HepG2 (cell line): ENCODE measurements around the gene ZNF33B. TPM values are rescaled to one million over a fixed set of nuclear protein-coding genes. Genes with fewer than 3 reads are reported as not detected.
A peak's percentile ranks its signal among the peaks of the same experiment; 100 is the strongest.

Source experiments
- ATAC-seq: fragments of 200-7000 bp; cut with Tn5 transposase; 3 replicates; pipeline ENCODE4 v1.9.1; 2020; ENCODE audit warnings: mild to moderate bottlenecking, moderate library complexity
- BruUV-seq: library from RNA; stranded (reverse); fragments of 400-500 nt; replicated peaks from 2 replicates; lab custom pipeline; 2021; lab: Mats Ljungman, UMichigan
- CTCF ChIA-PET: fragments of 300-600 bp; formaldehyde crosslinking; extraction: SDS; loops from one replicate; lab custom pipeline; 2021; ENCODE audit warnings: low total read pairs, inconsistent platforms, low intra/inter-chr PET ratio; lab: Yijun Ruan, JAX
- POLR2A ChIA-PET: fragments of 350-600 bp; sonication (Branson Sonifier 250); formaldehyde crosslinking; loops from one replicate; lab custom pipeline; 2020; ENCODE audit warnings: antibody characterized with exemption, inconsistent platforms; lab: Yijun Ruan, JAX
- DNase-seq: peaks from one replicate; pipeline ENCODE4 v3.0.0-alpha.2; 2015; ENCODE audit warnings: low spot score
- FAIRE-seq: peaks from 3 replicates; lab custom pipeline; 2011; peaks lifted over from hg19 to GRCh38; lab: Jason Lieb, UNC
- H2AFZ ChIP-seq: one replicate; pipeline ENCODE4 v1.6.1; 2011; ENCODE audit warnings: low read length, inconsistent platforms
- H3K27ac ChIP-seq: fragments of 300-600 bp; 3 replicates; pipeline ENCODE4 v1.8.0; 2011; ENCODE audit warnings: mixed run types, mild to moderate bottlenecking, mixed read lengths, low read length, inconsistent platforms; ENCODE audit not compliant: insufficient read depth; ENCODE audit errors: extremely low read length
- H3K27me3 ChIP-seq, 2 experiments: fragments of 200-600 bp in 1 of 2; 2 replicates in 1 of 2; 3 replicates in 1 of 2; pipeline versions ENCODE4 v1.6.0 to v1.8.0; 2011; ENCODE audit warnings: low read length in 2 of 2, mild to moderate bottlenecking in 2 of 2, moderate library complexity in 2 of 2, inconsistent platforms in 1 of 2; ENCODE audit not compliant: insufficient read depth in 2 of 2, control insufficient read depth in 1 of 2
- H3K36me3 ChIP-seq, 2 experiments: fragments of 200-600 bp in 1 of 2; replicated peaks in 1 of 2; 2 replicates in 1 of 2; 3 replicates in 1 of 2; pipeline versions ENCODE4 v1.5.1 to v1.8.0; 2011; ENCODE audit warnings: low read length in 2 of 2, inconsistent platforms in 1 of 2; ENCODE audit not compliant: insufficient read depth in 2 of 2, control insufficient read depth in 1 of 2
- H3K4me1 ChIP-seq: 2 replicates; pipeline ENCODE4 v1.5.1; 2012; ENCODE audit warnings: low read length, inconsistent platforms; ENCODE audit not compliant: insufficient read depth
- H3K4me2 ChIP-seq: 2 replicates; pipeline ENCODE4 v1.6.0; 2011; ENCODE audit warnings: low read depth, low read length, inconsistent platforms
- H3K4me3 ChIP-seq, 3 experiments: fragments of 200-600 bp in 1 of 3; sonication (generic), shearing (Covaris generic) in 1 of 3; replicated peaks in 1 of 3; 2 replicates each; pipeline ENCODE4 v1.5.1; 2011 to 2016; ENCODE audit warnings: low read length in 3 of 3, inconsistent platforms in 2 of 3, low read depth in 2 of 3, mild to moderate bottlenecking in 2 of 3, control low read depth in 1 of 3, mixed read lengths in 1 of 3; ENCODE audit not compliant: insufficient read depth in 1 of 3
- H3K79me2 ChIP-seq: one replicate; pipeline ENCODE4 v1.6.1; 2011; ENCODE audit warnings: low read length, inconsistent platforms; ENCODE audit not compliant: insufficient read depth
- H3K9ac ChIP-seq: 2 replicates; pipeline ENCODE4 v1.6.0; 2011; ENCODE audit warnings: mild to moderate bottlenecking, low read depth, low read length, inconsistent platforms; ENCODE audit not compliant: insufficient read depth
- H3K9me3 ChIP-seq: 2 replicates; pipeline ENCODE4 v1.5.1; 2012; ENCODE audit warnings: mild to moderate bottlenecking, low read length
- H4K20me1 ChIP-seq: 2 replicates; pipeline ENCODE4 v1.6.0; 2011; ENCODE audit warnings: inconsistent platforms, mild to moderate bottlenecking, low read length, moderate library complexity; ENCODE audit not compliant: insufficient read depth
- CEBPG ChIP-seq: IDR thresholded peaks from 2 replicates; pipeline ENCODE4 v1.6.1; 2016
- EHMT2 ChIP-seq: fragments of 200-600 bp; sonication (generic); IDR thresholded peaks from 2 replicates; pipeline ENCODE4 v1.7.0; 2017; ENCODE audit warnings: antibody characterized with exemption, low read depth, low read length, borderline replicate concordance
- ESRRA ChIP-seq: sonication (generic); formaldehyde crosslinking; IDR thresholded peaks from 2 replicates; pipeline ENCODE4 v1.5.1; 2020; ENCODE audit warnings: mild to moderate bottlenecking, low read depth, missing genetic modification reagents
- FOXJ3 ChIP-seq: sonication (generic); formaldehyde crosslinking; IDR thresholded peaks from 2 replicates; pipeline ENCODE4 v1.4.0; 2020; ENCODE audit warnings: missing genetic modification reagents, mild to moderate bottlenecking, borderline replicate concordance
- KAT2B ChIP-seq: fragments of 150-350 bp; IDR thresholded peaks from 2 replicates; pipeline ENCODE4 v1.6.1; 2014; ENCODE audit warnings: low read depth, low read length, borderline replicate concordance
- KDM2A ChIP-seq: sonication (generic); formaldehyde crosslinking; IDR thresholded peaks from 2 replicates; pipeline ENCODE4 v1.4.0; 2020; ENCODE audit warnings: low read depth, missing genetic modification reagents, borderline replicate concordance
- KDM6A ChIP-seq: IDR thresholded peaks from 2 replicates; pipeline ENCODE4 v1.6.1; 2016; ENCODE audit warnings: low read depth
- NR2C2 ChIP-seq: sonication (generic); formaldehyde crosslinking; IDR thresholded peaks from 2 replicates; pipeline ENCODE4 v1.4.0; 2020; ENCODE audit warnings: missing genetic modification reagents, mild to moderate bottlenecking, moderate library complexity, borderline replicate concordance
- PRMT3 ChIP-seq: sonication (generic); formaldehyde crosslinking; IDR thresholded peaks from 2 replicates; pipeline ENCODE4 v1.8.1; 2022; ENCODE audit warnings: low read depth, mild to moderate bottlenecking, moderate library complexity, missing genetic modification reagents, borderline replicate concordance
- SOX5 ChIP-seq: IDR thresholded peaks from 2 replicates; pipeline ENCODE4 v1.6.1; 2016; ENCODE audit warnings: borderline replicate concordance
- YY1 ChIP-seq: IDR thresholded peaks from 2 replicates; pipeline ENCODE4 v1.6.1; 2011; ENCODE audit warnings: low read length, low read depth, moderate library complexity, mild to moderate bottlenecking; ENCODE audit not compliant: insufficient read depth, insufficient replicate concordance
- ZNF251 ChIP-seq: sonication (generic); formaldehyde crosslinking; IDR thresholded peaks from 2 replicates; pipeline ENCODE4 v1.9.0; 2021; ENCODE audit warnings: mild to moderate bottlenecking, missing genetic modification reagents
- ZNF570 ChIP-seq: sonication (generic); formaldehyde crosslinking; IDR thresholded peaks from 2 replicates; pipeline ENCODE4 v1.4.0; 2020; ENCODE audit warnings: mild to moderate bottlenecking, missing genetic modification reagents, borderline replicate concordance
- ZNF891 ChIP-seq: sonication (generic); formaldehyde crosslinking; IDR thresholded peaks from 2 replicates; pipeline ENCODE4 v1.5.0; 2020; ENCODE audit warnings: mild to moderate bottlenecking, missing genetic modification reagents
- WGBS: methylation state at CpG from one replicate; pipeline ENCODE4 v1.1.6; 2017; ENCODE audit warnings: low lambda C conversion rate; 5-methylcytosine and 5-hydroxymethylcytosine counted together
- in situ Hi-C: cut with HindIII; loops from 2 replicates; pipeline ENCODE4 v1.10.0; 2017; ENCODE audit warnings: low pct_unique_long_range_greater_than_20kb; ENCODE audit not compliant: extremely low pct_ligation_motif_present
- intact Hi-C: fragments of 100-400 bp; cut with micrococcal nuclease; formaldehyde crosslinking; loops from one replicate; pipeline ENCODE4 v1.10.0; 2022; ENCODE audit not compliant: unreplicated experiment
- polyA plus RNA-seq, 8 experiments: library from polyadenylated mRNA; depleted of rRNA in 3 of 8; stranded (reverse) in 7 of 8; unstranded in 1 of 8; fragments of >200 nt; fragmentation: Illumina TruSeq in 4 of 8; extraction: Trizol in 4 of 8; gene quantifications; 2 replicates each; pipeline versions ENCODE4 v1.2.1 to v1.2.3, GENCODE V29; 2011 to 2016; ENCODE audit warnings: low read depth in 4 of 8, missing spikeins in 1 of 8, mixed read lengths in 1 of 8; ENCODE audit not compliant: insufficient read depth in 1 of 8
- total RNA-seq, 5 experiments: library from RNA; depleted of rRNA; stranded (reverse); fragments of >200 nt; fragmentation: Illumina TruSeq; extraction: Trizol; gene quantifications; 2 replicates each; pipeline ENCODE4 v1.2.3, GENCODE V29; 2016; ENCODE audit warnings: low read depth in 1 of 5
- TF ChIP-seq, protein P1 (sequence below): sonication (generic); formaldehyde crosslinking; conservative IDR thresholded peaks from 2 replicates; pipeline ENCODE4 v1.8.0; 2022; ENCODE audit warnings: low read depth, missing genetic modification reagents
- TF ChIP-seq, protein P2 (sequence below): sonication (generic); formaldehyde crosslinking; IDR thresholded peaks from 2 replicates; pipeline ENCODE4 v1.5.0; 2020; ENCODE audit warnings: missing genetic modification reagents
- TF ChIP-seq, protein P3 (sequence below): sonication (generic); formaldehyde crosslinking; IDR thresholded peaks from 2 replicates; pipeline ENCODE4 v1.4.0; 2020; ENCODE audit warnings: missing genetic modification reagents

Gene ZNF33B
- total and polyA plus RNA-seq, 2 of the 13 experiments (the other 11 are each of a cell fraction or from before 2014, with no cell fraction given), result 18.4 to 23.5 TPM

DNA sequence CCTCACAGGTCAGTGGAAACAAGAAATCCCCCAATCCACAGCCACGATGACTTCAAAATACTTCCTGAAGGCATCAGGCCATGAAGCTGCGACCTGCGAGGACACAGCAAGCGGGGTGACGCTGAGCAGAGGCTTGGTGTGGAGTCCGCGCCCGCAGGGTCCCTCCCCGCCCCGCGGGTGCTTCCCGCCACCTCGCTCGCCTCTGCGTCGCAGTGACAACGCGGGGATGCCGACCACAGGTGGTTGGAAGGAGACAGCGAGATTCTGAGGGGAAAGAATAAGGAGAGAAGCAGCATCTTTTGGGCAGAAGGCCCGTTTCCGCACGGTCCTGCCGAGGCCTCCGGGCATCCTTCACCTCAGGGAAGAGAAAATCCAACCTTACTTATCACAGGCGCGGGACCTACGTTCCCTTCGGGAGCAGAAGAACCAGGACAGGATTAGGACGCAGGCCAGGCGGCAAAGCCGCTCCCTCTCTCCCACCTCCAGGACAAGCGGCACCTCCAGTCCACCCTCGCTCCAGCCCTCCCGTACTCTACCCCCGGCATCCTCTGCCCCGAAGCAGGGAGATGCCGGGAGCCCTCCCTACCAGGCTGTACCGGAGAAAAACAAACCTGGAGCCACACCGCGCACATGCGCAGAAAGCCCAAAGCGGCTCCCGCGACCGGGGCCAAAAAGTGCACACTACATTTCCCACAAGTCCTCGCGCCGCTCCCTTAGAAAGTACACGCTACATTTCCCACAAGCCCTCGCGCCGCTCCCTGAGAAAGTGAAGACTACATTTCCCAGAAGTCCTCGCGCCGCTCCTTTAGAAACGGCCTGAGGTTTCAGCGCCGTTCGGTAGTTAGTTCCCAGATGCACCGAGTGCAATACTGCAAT, 85.9 kb downstream of the ZNF33B start:
- peak overlapping the region; percentile 73 to 92 (median 83) for H3K4me3 ChIP-seq
- BruUV-seq, result TSS peak; percentile 54
- no peak for TF ChIP-seq SOX5
- peak; percentile 87 for TF ChIP-seq NR2C2 (CRISPR knock-in tag)
- peak; percentile 63; the same call in 1 of the 2 replicates for TF ChIP-seq ZNF570 (CRISPR knock-in tag)
- TF ChIP-seq, protein P1, sequence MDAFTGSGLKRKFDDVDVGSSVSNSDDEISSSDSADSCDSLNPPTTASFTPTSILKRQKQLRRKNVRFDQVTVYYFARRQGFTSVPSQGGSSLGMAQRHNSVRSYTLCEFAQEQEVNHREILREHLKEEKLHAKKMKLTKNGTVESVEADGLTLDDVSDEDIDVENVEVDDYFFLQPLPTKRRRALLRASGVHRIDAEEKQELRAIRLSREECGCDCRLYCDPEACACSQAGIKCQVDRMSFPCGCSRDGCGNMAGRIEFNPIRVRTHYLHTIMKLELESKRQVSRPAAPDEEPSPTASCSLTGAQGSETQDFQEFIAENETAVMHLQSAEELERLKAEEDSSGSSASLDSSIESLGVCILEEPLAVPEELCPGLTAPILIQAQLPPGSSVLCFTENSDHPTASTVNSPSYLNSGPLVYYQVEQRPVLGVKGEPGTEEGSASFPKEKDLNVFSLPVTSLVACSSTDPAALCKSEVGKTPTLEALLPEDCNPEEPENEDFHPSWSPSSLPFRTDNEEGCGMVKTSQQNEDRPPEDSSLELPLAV (CRISPR knock-in tag), result no peak
- TF ChIP-seq EHMT2, result no peak
- no peak for TF ChIP-seq FOXJ3 (CRISPR knock-in tag)
- no peak for TF ChIP-seq ZNF891 (CRISPR knock-in tag)
- no peak for TF ChIP-seq CEBPG (CRISPR knock-in tag)
- no peak for TF ChIP-seq KDM6A (CRISPR knock-in tag)
- TF ChIP-seq PRMT3 (CRISPR knock-in tag), result no peak
- TF ChIP-seq ZNF251, result no peak
- TF ChIP-seq YY1, result peak; percentile 6
- TF ChIP-seq, protein P2, sequence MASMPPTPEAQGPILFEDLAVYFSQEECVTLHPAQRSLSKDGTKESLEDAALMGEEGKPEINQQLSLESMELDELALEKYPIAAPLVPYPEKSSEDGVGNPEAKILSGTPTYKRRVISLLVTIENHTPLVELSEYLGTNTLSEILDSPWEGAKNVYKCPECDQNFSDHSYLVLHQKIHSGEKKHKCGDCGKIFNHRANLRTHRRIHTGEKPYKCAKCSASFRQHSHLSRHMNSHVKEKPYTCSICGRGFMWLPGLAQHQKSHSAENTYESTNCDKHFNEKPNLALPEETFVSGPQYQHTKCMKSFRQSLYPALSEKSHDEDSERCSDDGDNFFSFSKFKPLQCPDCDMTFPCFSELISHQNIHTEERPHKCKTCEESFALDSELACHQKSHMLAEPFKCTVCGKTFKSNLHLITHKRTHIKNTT (CRISPR knock-in tag), result no peak
- TF ChIP-seq, protein P3, sequence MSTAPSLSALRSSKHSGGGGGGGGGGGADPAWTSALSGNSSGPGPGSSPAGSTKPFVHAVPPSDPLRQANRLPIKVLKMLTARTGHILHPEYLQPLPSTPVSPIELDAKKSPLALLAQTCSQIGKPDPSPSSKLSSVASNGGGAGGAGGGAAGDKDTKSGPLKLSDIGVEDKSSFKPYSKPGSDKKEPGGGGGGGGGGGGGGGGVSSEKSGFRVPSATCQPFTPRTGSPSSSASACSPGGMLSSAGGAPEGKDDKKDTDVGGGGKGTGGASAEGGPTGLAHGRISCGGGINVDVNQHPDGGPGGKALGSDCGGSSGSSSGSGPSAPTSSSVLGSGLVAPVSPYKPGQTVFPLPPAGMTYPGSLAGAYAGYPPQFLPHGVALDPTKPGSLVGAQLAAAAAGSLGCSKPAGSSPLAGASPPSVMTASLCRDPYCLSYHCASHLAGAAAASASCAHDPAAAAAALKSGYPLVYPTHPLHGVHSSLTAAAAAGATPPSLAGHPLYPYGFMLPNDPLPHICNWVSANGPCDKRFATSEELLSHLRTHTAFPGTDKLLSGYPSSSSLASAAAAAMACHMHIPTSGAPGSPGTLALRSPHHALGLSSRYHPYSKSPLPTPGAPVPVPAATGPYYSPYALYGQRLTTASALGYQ (CRISPR knock-in tag), result no peak
- TF ChIP-seq KDM2A (CRISPR knock-in tag), result peak; percentile 34; the same call in 1 of the 2 replicates
- peak; percentile 18; the same call in 1 of the 2 replicates for TF ChIP-seq ESRRA (CRISPR knock-in tag)
- TF ChIP-seq KAT2B, result no peak

More for the DNA sequence above, 85.9 kb downstream of the ZNF33B start:
- under 1% methylated on average over 44 of the region's 61 CpGs for WGBS
- FAIRE-seq (peak; percentile 82), ATAC-seq (peak; percentile 90), DNase-seq (peak; percentile 96)
- Histone ChIP-seq H3K4me2 (peak overlapping the region; percentile 83), H3K27ac (peak overlapping the region; percentile 62), H3K9ac (peak overlapping the region; percentile 73), H3K36me3 (no peaks in the 10 kb centered on the region), H3K9me3 (no peaks in the 10 kb centered on the region), H3K4me1 (peaks cover 73% of the 10 kb centered on the region), H3K79me2 (peaks cover 17% of the 10 kb centered on the region), H3K27me3 (no peaks in the 10 kb centered on the region; a peak in 1 of 5 replicates), H4K20me1 (no peaks in the 10 kb centered on the region), H2AFZ (peak overlapping the region; percentile 90)
- CTCF ChIA-PET, result no interaction called here
- intact Hi-C loops (loop anchor here (1.0 to 5.0 kb wide), 3 partner anchors 8 to 230 kb away; partner anchors contain the start of genes BMS1 and ZNF33B), in situ Hi-C loops (no loop called here)
- POLR2A ChIA-PET, result interaction anchor here (2.7 kb wide), 1 partner anchor 9 kb away, joined by 7 read pairs; no protein-coding TSS in a partner anchor
